GM18502 (cell line): ENCODE measurements around the gene FBXO30.
A peak's percentile ranks its signal among the peaks of the same experiment; 100 is the strongest.

Source experiments
- ATAC-seq: cut with Tn5 transposase; IDR thresholded peaks from one replicate; pipeline ENCODE4 v1.9.1; 2021; ENCODE audit warnings: mild to moderate bottlenecking; ENCODE audit not compliant: unreplicated experiment, poor library complexity

The FBXO30 gene

DNA sequence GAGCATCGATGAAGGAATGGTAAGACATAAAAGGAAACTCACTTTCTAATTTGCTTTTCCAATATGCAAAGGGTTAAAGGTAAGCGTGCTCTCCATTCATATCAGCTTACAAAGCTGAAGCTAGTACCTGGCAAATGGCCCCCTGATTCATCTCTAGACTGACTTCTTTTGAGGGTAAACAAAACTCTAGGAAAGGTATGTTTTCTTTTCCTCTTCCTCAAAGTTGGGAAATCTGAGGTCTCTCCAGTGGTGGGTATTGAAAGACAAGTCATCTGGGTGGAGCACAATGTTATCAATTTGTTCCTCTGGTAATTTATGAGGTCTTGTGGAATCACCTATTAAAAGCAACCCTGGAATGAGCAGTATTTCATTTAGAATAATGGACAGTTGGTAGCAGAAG is 7.9 kb upstream of the FBXO30 start:
- no peak for ATAC-seq

- no peak for ATAC-seq
Observed at GRCh38 chr6:145819994-145820393, 5.4 kb upstream of the FBXO30 start.

GRCh38 chr6:145818796-145819195 is 4.2 kb upstream of the FBXO30 start:
- no peak for ATAC-seq

DNA sequence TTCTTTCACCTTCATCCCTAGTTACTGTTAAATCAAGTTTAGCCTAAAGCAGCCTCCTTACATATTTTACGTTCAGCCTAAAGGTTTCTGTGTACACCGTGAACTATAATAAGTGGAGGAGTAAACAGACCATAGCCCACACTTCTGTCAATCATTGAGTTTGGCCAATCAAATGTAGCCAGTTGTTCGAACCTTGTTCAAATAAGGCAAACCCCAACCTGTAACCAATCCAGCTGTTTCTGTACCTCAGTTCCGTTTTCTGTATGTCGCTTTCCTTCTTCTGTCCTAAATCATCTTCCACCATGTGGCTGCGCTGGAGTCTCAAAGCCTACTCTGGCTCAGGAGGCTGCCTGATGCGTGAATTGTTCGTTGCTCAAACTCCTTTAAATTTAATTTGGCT is 1.8 kb upstream of the FBXO30 start:
- ATAC-seq, result no peak

GRCh38 chr6:145815309-145816274 is 997 bp upstream of the FBXO30 start:
- peak; percentile 4 for ATAC-seq

- peak; percentile 23 for ATAC-seq
Observed at GRCh38 chr6:145814035-145814500, 527 bp downstream of the FBXO30 start.

GRCh38 chr6:145813285-145814034 is 1.1 kb downstream of the FBXO30 start:
- ATAC-seq, result peak; percentile 2

DNA sequence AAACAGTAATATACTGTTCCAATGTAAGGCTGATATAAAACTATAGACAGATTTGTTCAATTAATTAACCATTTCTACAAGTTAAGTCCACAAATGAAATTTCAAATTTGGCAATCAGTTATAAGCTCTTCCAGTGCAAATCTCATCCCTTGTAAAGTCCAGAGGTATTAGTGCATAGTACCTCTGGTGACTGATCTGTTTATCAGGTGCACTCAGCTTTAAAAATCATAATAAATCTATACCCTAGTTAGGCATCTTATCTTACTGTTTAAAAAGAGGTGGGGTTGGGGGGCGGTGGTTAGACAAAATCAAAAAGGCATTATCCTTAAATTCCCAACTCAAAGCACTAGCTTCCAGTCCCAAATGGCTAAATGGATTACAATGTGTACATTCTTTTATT is 2.9 kb downstream of the FBXO30 start:
- ATAC-seq, result no peak

GRCh38 chr6:145809785-145810184 is 4.8 kb downstream of the FBXO30 start:
- peak; percentile 2 for ATAC-seq

- ATAC-seq, result peak; percentile 83
Observed at GRCh38 chr6:145809211-145809610, 5.4 kb downstream of the FBXO30 start.

- no peak for ATAC-seq
Observed at GRCh38 chr6:145808239-145808638, 6.4 kb downstream of the FBXO30 start.

DNA sequence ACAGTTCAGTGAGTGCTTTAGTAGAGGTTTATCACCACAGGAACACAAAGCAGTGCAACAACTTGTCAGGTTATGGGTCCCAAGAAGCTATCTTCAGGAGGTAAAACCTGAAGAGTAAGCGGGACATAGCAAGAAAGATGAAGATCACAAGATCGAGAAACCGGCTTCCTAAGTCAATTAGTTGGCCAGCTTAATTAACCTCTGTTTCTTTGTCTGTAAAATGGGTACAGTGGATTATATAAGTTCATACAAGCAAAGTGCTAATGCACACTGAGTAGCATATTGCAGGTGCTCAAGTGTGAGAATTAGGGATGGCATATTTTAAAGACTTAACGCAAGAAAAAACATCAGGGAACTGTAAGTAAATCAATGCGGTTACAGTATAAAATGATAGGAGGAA is 12.5 kb downstream of the FBXO30 start:
- no peak for ATAC-seq

DNA sequence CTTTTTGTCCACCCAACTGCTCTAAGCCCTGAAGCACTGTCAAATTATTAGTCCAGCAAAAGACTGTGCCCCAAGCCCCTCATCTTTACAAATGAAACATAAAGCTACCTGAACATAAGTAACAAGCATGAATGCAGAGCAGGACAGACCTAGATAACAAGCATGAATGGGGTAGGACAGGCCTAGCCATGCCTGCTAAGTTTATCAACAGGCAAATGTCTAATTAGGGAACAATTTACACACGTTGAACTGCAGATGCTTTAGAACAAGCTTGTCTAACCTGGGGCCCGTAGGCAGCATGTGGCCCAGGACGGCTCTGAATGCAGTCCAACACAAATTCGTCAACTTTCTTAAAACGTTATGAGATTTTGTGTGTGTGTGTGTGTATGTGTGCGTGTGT is 13.6 kb downstream of the FBXO30 start:
- ATAC-seq, result no peak

- ATAC-seq, result no peak
Observed at GRCh38 chr6:145798530-145798929, 16.1 kb downstream of the FBXO30 start.

- ATAC-seq, result no peak
Observed at GRCh38 chr6:145789443-145789842, 25.2 kb downstream of the FBXO30 start.

GRCh38 chr6:145787688-145788087 is 26.9 kb downstream of the FBXO30 start:
- no peak for ATAC-seq

DNA sequence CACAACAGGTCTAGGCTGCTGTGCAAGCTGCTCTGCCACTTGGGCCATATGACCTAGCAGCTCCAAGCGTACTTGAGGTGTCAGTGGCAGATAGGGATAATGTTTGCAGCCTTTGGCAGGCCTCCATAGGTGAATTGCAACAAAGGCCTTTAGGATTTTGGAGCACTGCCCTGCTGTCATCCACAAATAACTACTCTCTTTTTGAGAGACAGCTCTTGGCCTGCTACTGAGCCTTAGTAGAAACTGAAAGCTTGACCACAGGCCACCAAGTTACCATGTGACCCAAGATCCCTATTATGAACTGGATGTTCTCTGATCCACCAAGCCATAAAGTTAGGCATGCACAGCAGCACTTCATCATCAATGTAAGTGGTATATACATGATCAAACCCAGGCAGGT is 29.9 kb downstream of the FBXO30 start:
- peak; percentile 77 for ATAC-seq

DNA sequence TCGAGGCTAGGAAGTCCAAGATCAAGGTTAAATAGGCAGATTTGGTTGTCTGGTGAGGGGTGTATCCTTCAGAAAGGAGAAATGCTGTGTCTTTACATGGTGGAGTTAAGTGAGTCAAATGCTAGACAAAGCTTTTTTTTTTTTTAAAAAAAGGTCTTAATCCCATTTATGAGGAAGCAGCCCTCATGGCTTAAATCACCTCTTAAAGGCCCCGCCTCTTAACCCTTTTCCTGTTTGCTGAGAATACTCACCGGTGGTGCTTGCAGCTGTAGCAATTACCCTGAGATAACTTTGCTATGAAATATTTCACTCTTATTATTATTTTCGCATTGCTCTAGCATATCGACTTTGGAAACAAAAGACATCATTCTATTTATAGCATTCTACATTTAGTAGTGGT is 30.8 kb downstream of the FBXO30 start:
- ATAC-seq, result no peak

DNA sequence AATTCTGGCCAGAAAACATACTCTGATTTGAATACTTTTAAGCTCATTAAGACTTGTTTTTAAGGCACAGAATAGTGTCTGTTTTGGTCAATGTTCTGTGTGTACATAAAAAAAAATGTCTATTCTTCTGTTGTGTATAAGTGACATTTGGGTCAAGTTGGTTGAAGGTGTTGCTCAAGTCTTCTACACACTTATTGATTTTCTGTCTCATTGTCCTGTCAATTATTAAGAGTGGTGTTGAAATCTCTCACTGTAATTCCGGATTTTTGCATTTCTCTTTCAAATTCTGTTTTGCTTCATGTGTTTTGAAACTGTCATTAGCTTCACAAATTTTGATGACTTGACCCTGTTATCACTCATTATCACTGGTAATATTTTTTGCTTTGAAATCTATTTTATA is 41.7 kb downstream of the FBXO30 start:
- no peak for ATAC-seq

DNA sequence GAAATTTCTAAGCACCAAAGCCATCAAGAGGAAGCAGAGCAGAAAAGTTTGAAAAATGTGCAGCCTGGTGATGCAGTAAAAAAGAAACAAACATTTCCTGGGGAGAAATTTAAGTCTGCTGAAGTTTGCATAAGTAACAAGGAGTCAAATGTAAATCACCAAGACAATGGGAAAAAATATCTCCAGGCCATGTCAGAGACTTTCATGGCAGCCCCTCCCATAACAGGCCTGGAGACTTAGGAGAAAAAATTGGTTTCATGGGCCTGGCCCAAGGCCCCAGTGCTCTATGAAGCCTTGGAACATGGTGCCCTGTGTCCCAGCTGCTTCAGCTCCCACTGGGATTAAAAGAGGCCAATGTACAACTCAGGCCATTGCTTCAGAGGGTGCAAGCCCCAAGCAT is 49.1 kb downstream of the FBXO30 start:
- ATAC-seq, result no peak

GRCh38 chr6:145763742-145764141 is 50.9 kb downstream of the FBXO30 start:
- ATAC-seq, result no peak
